Upper lobe of left lung (tissue), 4 donors: Measurements from ENCODE around the gene C20orf204.

Source experiments
- CTCF ChIP-seq, 6 experiments: fragments of 450-650 bp in 4 of 6; fragments of 200-600 bp in 2 of 6; sonication (generic) in 2 of 6; IDR thresholded peaks; one replicate each; pipeline ENCODE4 v1.5.1; 2016 to 2019; ENCODE audit warnings: antibody characterized with exemption in 6 of 6
- EP300 ChIP-seq, 4 donors: sonication (generic); formaldehyde crosslinking; IDR thresholded peaks; one replicate each; pipeline ENCODE4 v1.5.1; 2017; ENCODE audit warnings: antibody characterized with exemption in 4 of 4, control low read depth in 2 of 4
- POLR2A ChIP-seq, 4 donors: fragments of 450-650 bp; IDR thresholded peaks; one replicate each; pipeline ENCODE4 v1.5.1; 2016 to 2017; ENCODE audit warnings: antibody characterized with exemption in 4 of 4, mild to moderate bottlenecking in 2 of 4
- POLR2AphosphoS5 ChIP-seq, 2 donors: sonication (generic); formaldehyde crosslinking; IDR thresholded peaks; one replicate each; pipeline ENCODE4 v1.5.1; 2017; ENCODE audit warnings: antibody characterized with exemption in 2 of 2

- TF ChIP-seq CTCF (IDR thresholded peaks at IDR 0.05) (peak; percentile 82 to 90 (median 86)), POLR2A (IDR thresholded peaks at IDR 0.05) (no peak), POLR2AphosphoS5 (IDR thresholded peaks at IDR 0.05) (no peak), EP300 (IDR thresholded peaks at IDR 0.05) (no peak)
Observed at GRCh38 chr20:64057628-64058498, 21.9 kb downstream of the C20orf204 start.
